GM23338 (cell line): ENCODE data around the gene TRIM67.

Source experiments
- CREB1 ChIP-seq: fragments of 250-450 bp; sonication (Bioruptor Pico); IDR thresholded peaks from 2 replicates; pipeline ENCODE4 v1.5.0; 2020; ENCODE audit warnings: low read depth, mild to moderate bottlenecking, moderate library complexity
- EZH2 ChIP-seq: fragments of 200-600 bp; sonication (generic); IDR thresholded peaks from one replicate; pipeline ENCODE4 v1.8.0; 2017; ENCODE audit warnings: antibody characterized with exemption, mild to moderate bottlenecking, low read depth; ENCODE audit not compliant: unreplicated experiment
- EZH2phosphoT487 ChIP-seq: fragments of 200-600 bp; sonication (generic); IDR thresholded peaks from one replicate; pipeline ENCODE4 v1.8.1; 2018; ENCODE audit warnings: antibody characterized with exemption; ENCODE audit not compliant: unreplicated experiment
- JUNB ChIP-seq: IDR thresholded peaks from one replicate; pipeline ENCODE4 v1.6.1; 2016; ENCODE audit warnings: antibody characterized with exemption; ENCODE audit not compliant: unreplicated experiment
- NANOG ChIP-seq: IDR thresholded peaks from 2 replicates; pipeline ENCODE4 v1.6.1; 2016; ENCODE audit warnings: antibody characterized with exemption, borderline replicate concordance
- POLR2AphosphoS5 ChIP-seq: IDR thresholded peaks from 2 replicates; pipeline ENCODE4 v1.6.1; 2016; ENCODE audit warnings: antibody characterized with exemption, low read depth
- STAT1 ChIP-seq: IDR thresholded peaks from one replicate; pipeline ENCODE4 v1.6.1; 2016; ENCODE audit warnings: antibody characterized with exemption; ENCODE audit not compliant: unreplicated experiment
- ZNF114 ChIP-seq: fragments of 250-450 bp; sonication (Bioruptor Pico); IDR thresholded peaks from 2 replicates; pipeline ENCODE4 v1.5.0; 2020; ENCODE audit warnings: mild to moderate bottlenecking, moderate library complexity
- ZNF331 ChIP-seq: fragments of 250-450 bp; sonication (Bioruptor Pico); IDR thresholded peaks from 2 replicates; pipeline ENCODE4 v1.5.0; 2020; ENCODE audit warnings: low read depth, mild to moderate bottlenecking, moderate library complexity
- TF ChIP-seq, protein P1 (sequence below), 2 experiments: fragments of 200-600 bp in 1 of 2; sonication (generic) in 1 of 2; conservative IDR thresholded peaks; 2 replicates each; pipeline versions ENCODE4 v1.5.1 to v1.6.1; 2016 to 2017; ENCODE audit warnings: antibody characterized with exemption in 2 of 2, low read depth in 2 of 2, mild to moderate bottlenecking in 2 of 2, moderate library complexity in 1 of 2
- TF ChIP-seq, protein P2 (sequence below): IDR thresholded peaks from one replicate; pipeline ENCODE4 v1.6.1; 2018; ENCODE audit warnings: antibody characterized with exemption; ENCODE audit not compliant: unreplicated experiment
- TF ChIP-seq, protein P3 (sequence below): IDR thresholded peaks from 2 replicates; pipeline ENCODE4 v1.6.1; 2016; ENCODE audit warnings: antibody characterized with exemption

DNA sequence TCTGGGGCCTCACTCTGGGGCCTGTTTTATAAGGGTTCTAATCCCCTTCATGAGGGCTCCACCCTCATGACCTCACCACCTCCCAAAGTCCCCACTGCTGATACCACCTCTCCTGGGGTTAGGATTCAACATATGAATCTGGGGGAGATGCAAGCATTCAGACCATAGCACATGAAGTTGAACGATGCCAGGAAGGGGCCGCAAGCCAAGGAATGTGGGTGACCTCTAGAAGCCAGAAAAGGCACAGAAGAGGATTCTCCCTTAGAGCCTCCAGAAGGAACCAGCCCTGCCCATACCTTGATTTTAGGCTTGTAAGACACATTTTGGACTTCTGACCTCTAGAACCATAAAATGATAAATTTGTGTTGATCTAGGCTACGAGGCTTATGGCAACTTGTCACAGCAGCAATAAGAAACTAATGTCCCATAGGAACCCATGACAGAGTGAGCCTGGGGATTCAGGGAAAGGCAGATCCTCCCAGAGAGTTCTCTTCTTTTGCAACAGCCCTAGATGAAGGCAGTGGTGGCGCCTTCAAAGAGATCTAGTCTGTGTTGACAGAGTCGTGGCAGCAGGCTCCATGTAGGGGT is 27.9 kb downstream of the TRIM67 start:
- TF ChIP-seq, protein P1, sequence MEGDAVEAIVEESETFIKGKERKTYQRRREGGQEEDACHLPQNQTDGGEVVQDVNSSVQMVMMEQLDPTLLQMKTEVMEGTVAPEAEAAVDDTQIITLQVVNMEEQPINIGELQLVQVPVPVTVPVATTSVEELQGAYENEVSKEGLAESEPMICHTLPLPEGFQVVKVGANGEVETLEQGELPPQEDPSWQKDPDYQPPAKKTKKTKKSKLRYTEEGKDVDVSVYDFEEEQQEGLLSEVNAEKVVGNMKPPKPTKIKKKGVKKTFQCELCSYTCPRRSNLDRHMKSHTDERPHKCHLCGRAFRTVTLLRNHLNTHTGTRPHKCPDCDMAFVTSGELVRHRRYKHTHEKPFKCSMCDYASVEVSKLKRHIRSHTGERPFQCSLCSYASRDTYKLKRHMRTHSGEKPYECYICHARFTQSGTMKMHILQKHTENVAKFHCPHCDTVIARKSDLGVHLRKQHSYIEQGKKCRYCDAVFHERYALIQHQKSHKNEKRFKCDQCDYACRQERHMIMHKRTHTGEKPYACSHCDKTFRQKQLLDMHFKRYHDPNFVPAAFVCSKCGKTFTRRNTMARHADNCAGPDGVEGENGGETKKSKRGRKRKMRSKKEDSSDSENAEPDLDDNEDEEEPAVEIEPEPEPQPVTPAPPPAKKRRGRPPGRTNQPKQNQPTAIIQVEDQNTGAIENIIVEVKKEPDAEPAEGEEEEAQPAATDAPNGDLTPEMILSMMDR (conservative IDR thresholded peaks at IDR 0.05; ENCODE audit: low read depth in 2 of 2): no peak
- no peak for TF ChIP-seq POLR2AphosphoS5
- TF ChIP-seq CREB1 (CRISPR knock-in tag): no peak
- TF ChIP-seq EZH2: no peak
- no peak for TF ChIP-seq EZH2phosphoT487
- no peak for TF ChIP-seq JUNB
- TF ChIP-seq, protein P2, sequence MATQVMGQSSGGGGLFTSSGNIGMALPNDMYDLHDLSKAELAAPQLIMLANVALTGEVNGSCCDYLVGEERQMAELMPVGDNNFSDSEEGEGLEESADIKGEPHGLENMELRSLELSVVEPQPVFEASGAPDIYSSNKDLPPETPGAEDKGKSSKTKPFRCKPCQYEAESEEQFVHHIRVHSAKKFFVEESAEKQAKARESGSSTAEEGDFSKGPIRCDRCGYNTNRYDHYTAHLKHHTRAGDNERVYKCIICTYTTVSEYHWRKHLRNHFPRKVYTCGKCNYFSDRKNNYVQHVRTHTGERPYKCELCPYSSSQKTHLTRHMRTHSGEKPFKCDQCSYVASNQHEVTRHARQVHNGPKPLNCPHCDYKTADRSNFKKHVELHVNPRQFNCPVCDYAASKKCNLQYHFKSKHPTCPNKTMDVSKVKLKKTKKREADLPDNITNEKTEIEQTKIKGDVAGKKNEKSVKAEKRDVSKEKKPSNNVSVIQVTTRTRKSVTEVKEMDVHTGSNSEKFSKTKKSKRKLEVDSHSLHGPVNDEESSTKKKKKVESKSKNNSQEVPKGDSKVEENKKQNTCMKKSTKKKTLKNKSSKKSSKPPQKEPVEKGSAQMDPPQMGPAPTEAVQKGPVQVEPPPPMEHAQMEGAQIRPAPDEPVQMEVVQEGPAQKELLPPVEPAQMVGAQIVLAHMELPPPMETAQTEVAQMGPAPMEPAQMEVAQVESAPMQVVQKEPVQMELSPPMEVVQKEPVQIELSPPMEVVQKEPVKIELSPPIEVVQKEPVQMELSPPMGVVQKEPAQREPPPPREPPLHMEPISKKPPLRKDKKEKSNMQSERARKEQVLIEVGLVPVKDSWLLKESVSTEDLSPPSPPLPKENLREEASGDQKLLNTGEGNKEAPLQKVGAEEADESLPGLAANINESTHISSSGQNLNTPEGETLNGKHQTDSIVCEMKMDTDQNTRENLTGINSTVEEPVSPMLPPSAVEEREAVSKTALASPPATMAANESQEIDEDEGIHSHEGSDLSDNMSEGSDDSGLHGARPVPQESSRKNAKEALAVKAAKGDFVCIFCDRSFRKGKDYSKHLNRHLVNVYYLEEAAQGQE: no peak
- TF ChIP-seq, protein P3, sequence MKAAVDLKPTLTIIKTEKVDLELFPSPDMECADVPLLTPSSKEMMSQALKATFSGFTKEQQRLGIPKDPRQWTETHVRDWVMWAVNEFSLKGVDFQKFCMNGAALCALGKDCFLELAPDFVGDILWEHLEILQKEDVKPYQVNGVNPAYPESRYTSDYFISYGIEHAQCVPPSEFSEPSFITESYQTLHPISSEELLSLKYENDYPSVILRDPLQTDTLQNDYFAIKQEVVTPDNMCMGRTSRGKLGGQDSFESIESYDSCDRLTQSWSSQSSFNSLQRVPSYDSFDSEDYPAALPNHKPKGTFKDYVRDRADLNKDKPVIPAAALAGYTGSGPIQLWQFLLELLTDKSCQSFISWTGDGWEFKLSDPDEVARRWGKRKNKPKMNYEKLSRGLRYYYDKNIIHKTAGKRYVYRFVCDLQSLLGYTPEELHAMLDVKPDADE: no peak
- no peak for TF ChIP-seq NANOG
- TF ChIP-seq STAT1: no peak
- no peak for TF ChIP-seq ZNF331 (CRISPR knock-in tag)
- TF ChIP-seq ZNF114 (CRISPR knock-in tag): no peak
